ENCODE results near the gene BPI.
"Not testable (repeated sequence)": the region's sequence is repeated elsewhere in the genome, so short reads cannot be mapped to it uniquely, and the experiment has no call there.

Gene BPI

GRCh38 chr20:38336726-38337125 is 32.8 kb downstream of the BPI start:
- DNase-seq (ENCODE audit: low read depth), result no peak

- DNase-seq (ENCODE audit: low read depth), result no peak
Observed at GRCh38 chr20:38337561-38338140, 33.7 kb downstream of the BPI start.

GRCh38 chr20:38338849-38339520 is 35.0 kb downstream of the BPI start:
- DNase-seq (ENCODE audit: low read depth), result no peak

GRCh38 chr20:38339521-38339896 is 35.6 kb downstream of the BPI start:
- not testable (repeated sequence) for DNase-seq (ENCODE audit: low read depth)

GRCh38 chr20:38339997-38340396 is 36.0 kb downstream of the BPI start:
- DNase-seq (ENCODE audit: low read depth), result no peak

- no peak for DNase-seq (ENCODE audit: low read depth)
Observed at GRCh38 chr20:38340693-38341092, 36.7 kb downstream of the BPI start.

GRCh38 chr20:38342216-38342615 is 38.3 kb downstream of the BPI start:
- DNase-seq (ENCODE audit: low read depth), result no peak

- no peak for DNase-seq (ENCODE audit: low read depth)
Observed at GRCh38 chr20:38342713-38343310, 38.9 kb downstream of the BPI start.

- no peak for DNase-seq (ENCODE audit: low read depth)
Observed at GRCh38 chr20:38343311-38344106, 39.6 kb downstream of the BPI start.

- no peak for DNase-seq (ENCODE audit: low read depth)
Observed at GRCh38 chr20:38344107-38344701, 40.2 kb downstream of the BPI start.

GRCh38 chr20:38345643-38346042 is 41.7 kb downstream of the BPI start:
- DNase-seq (ENCODE audit: low read depth), result no peak

- DNase-seq (ENCODE audit: low read depth), result no peak
Observed at GRCh38 chr20:38346247-38346651, 42.3 kb downstream of the BPI start, which contains the start of gene LBP. LBP (plus strand) TSS chr20:38346482; CDS start chr20:38346517, 35 bp downstream.

GRCh38 chr20:38346741-38347140 is 42.8 kb downstream of the BPI start:
- no peak for DNase-seq (ENCODE audit: low read depth)

GRCh38 chr20:38349856-38350255 is 45.9 kb downstream of the BPI start:
- DNase-seq (ENCODE audit: low read depth), result no peak

- DNase-seq (ENCODE audit: low read depth), result no peak
Observed at GRCh38 chr20:38350879-38351775, 47.2 kb downstream of the BPI start.

- no peak for DNase-seq (ENCODE audit: low read depth)
Observed at GRCh38 chr20:38353316-38353715, 49.4 kb downstream of the BPI start.

- no peak for DNase-seq (ENCODE audit: low read depth)
Observed at GRCh38 chr20:38354227-38354626, 50.3 kb downstream of the BPI start.

GRCh38 chr20:38355161-38356012 is 51.4 kb downstream of the BPI start:
- no peak for DNase-seq (ENCODE audit: low read depth)

GRCh38 chr20:38357653-38358207 is 53.8 kb downstream of the BPI start:
- DNase-seq (ENCODE audit: low read depth), result no peak

- no peak for DNase-seq (ENCODE audit: low read depth)
Observed at GRCh38 chr20:38358556-38358955, 54.6 kb downstream of the BPI start.
